Loucy (cell line): ENCODE measurements around the gene NPW.

ENCODE experiments used
- H2AFZ ChIP-seq: fragments of 200-600 bp; sonication (generic); 2 replicates; pipeline ENCODE4 v1.6.0; 2016; ENCODE audit warnings: antibody characterized with exemption, mild to moderate bottlenecking, low read length, moderate library complexity
- H3F3A ChIP-seq: fragments of 200-600 bp; 2 replicates; pipeline ENCODE4 v1.6.0; 2016; ENCODE audit warnings: antibody characterized with exemption, low read depth, mild to moderate bottlenecking
- H3K27me3 ChIP-seq: fragments of 200-600 bp; sonication (generic); 2 replicates; pipeline ENCODE4 v1.6.1; 2014; ENCODE audit warnings: low read length, mild to moderate bottlenecking; ENCODE audit not compliant: insufficient read depth, poor library complexity, severe bottlenecking
- H3K36me3 ChIP-seq: fragments of 200-600 bp; sonication (generic); 2 replicates; pipeline ENCODE4 v1.6.1; 2016; ENCODE audit warnings: low read length; ENCODE audit not compliant: insufficient read depth
- H3K4me1 ChIP-seq: fragments of 200-600 bp; sonication (generic); 2 replicates; pipeline ENCODE4 v1.5.1; 2014; ENCODE audit warnings: low read length, mild to moderate bottlenecking; ENCODE audit not compliant: insufficient read depth, poor library complexity, severe bottlenecking
- H3K4me2 ChIP-seq: fragments of 200-600 bp; sonication (generic); 2 replicates; pipeline ENCODE4 v1.6.0; 2014; ENCODE audit warnings: antibody characterized with exemption, low read length, low read depth, mild to moderate bottlenecking; ENCODE audit not compliant: poor library complexity, severe bottlenecking
- H3K4me3 ChIP-seq: fragments of 200-600 bp; sonication (generic); 2 replicates; pipeline ENCODE4 v1.5.1; 2014; ENCODE audit warnings: low read length, mild to moderate bottlenecking, mixed read lengths; ENCODE audit not compliant: poor library complexity, severe bottlenecking
- H3K79me2 ChIP-seq: fragments of 200-600 bp; sonication (generic); 2 replicates; pipeline ENCODE4 v1.6.1; 2014; ENCODE audit warnings: low read length; ENCODE audit not compliant: insufficient read depth
- H3K9ac ChIP-seq: fragments of 200-600 bp; sonication (generic); 2 replicates; pipeline ENCODE4 v1.6.0; 2014; ENCODE audit warnings: mild to moderate bottlenecking, low read depth, low read length, moderate library complexity; ENCODE audit not compliant: poor library complexity, severe bottlenecking
- H3K9me2 ChIP-seq: fragments of 200-600 bp; sonication (generic); replicated peaks from 2 replicates; pipeline ENCODE4 v1.6.1; 2016; ENCODE audit warnings: low read depth, low read length, mixed read lengths
- H3K9me3 ChIP-seq: fragments of 200-600 bp; sonication (generic); 2 replicates; pipeline ENCODE4 v1.6.1; 2014; ENCODE audit warnings: mild to moderate bottlenecking, antibody characterized with exemption, low read length, low read depth; ENCODE audit not compliant: insufficient read depth
- H4K20me1 ChIP-seq: fragments of 200-600 bp; sonication (generic); 2 replicates; pipeline ENCODE4 v1.6.0; 2014; ENCODE audit warnings: antibody characterized with exemption, low read length, mild to moderate bottlenecking; ENCODE audit not compliant: insufficient read depth, poor library complexity, severe bottlenecking
- CTCF ChIP-seq: fragments of 200-600 bp; sonication (generic); conservative IDR thresholded peaks from 2 replicates; pipeline ENCODE4 v1.5.1; 2014; ENCODE audit warnings: mild to moderate bottlenecking, antibody characterized with exemption, low read length
- EZH2phosphoT487 ChIP-seq: fragments of 200-600 bp; IDR thresholded peaks from 2 replicates; pipeline ENCODE4 v1.6.1; 2018; ENCODE audit warnings: antibody characterized with exemption, mild to moderate bottlenecking, moderate library complexity, borderline replicate concordance

Gene NPW

GRCh38 chr16:2019518-2019920 is at the start of gene NPW:
Gene NPW, plus strand, starts transcription at chr16:2019785.
- no peak within 1 kb of the TSS for H2AFZ ChIP-seq
- H3K36me3 ChIP-seq = no peaks in the 10 kb centered on the region
- no peaks in the 10 kb centered on the region for H3K79me2 ChIP-seq
- H3K9ac ChIP-seq = no peak within 1 kb of the TSS
- no peak within 1 kb of the TSS for H3K4me3 ChIP-seq
- peaks cover 10% of the 10 kb centered on the region for H3K4me1 ChIP-seq
- no peaks in the 10 kb centered on the region for H4K20me1 ChIP-seq
- no peak within 1 kb of the TSS for H3K4me2 ChIP-seq
- TF ChIP-seq CTCF = no peak
- no peak for TF ChIP-seq EZH2phosphoT487
- no peaks in the 10 kb centered on the region for H3K27me3 ChIP-seq
- no peaks in the 10 kb centered on the region for H3K9me3 ChIP-seq
- no peaks in the 10 kb centered on the region for H3F3A ChIP-seq
- H3K9me2 ChIP-seq = no peaks in the 10 kb centered on the region

- Histone ChIP-seq H2AFZ (peak within 1 kb of the TSS; percentile 77; the same call in 1 of the 2 replicates), H3K36me3 (no peaks in the 10 kb centered on the region), H4K20me1 (no peaks in the 10 kb centered on the region), H3K9me2 (no peaks in the 10 kb centered on the region), H3K27me3 (no peaks in the 10 kb centered on the region), H3F3A (peaks cover 2% of the 10 kb centered on the region; the same call in 1 of the 2 replicates), H3K4me1 (no peaks in the 10 kb centered on the region), H3K4me2 (peak within 1 kb of the TSS; percentile 85), H3K4me3 (peak within 1 kb of the TSS; percentile 91), H3K9me3 (no peaks in the 10 kb centered on the region), H3K9ac (peak within 1 kb of the TSS; percentile 94), H3K79me2 (peaks cover 22% of the 10 kb centered on the region; the same call in 1 of the 2 replicates)
- TF ChIP-seq CTCF = no peak
- TF ChIP-seq EZH2phosphoT487 = no peak
These were observed 47.6 kb upstream of the NPW start, which contains the start of gene TBL3 for GRCh38 chr16:1971796-1972489. Gene TBL3, plus strand, starts transcription at chr16:1972053. Its CDS starts 112 bp downstream, at chr16:1972165.

- Histone ChIP-seq H3K4me3 (peak overlapping the region; percentile 91), H3F3A (peaks cover 2% of the 10 kb centered on the region; the same call in 1 of the 2 replicates), H3K4me1 (no peaks in the 10 kb centered on the region), H3K9me3 (no peaks in the 10 kb centered on the region), H3K79me2 (peaks cover 22% of the 10 kb centered on the region; the same call in 1 of the 2 replicates), H4K20me1 (no peaks in the 10 kb centered on the region), H3K36me3 (no peaks in the 10 kb centered on the region), H3K9ac (peak overlapping the region; percentile 94), H3K4me2 (peak overlapping the region; percentile 75), H3K27me3 (no peaks in the 10 kb centered on the region), H2AFZ (no peak overlapping the region), H3K9me2 (no peaks in the 10 kb centered on the region)
- TF ChIP-seq CTCF (no peak), EZH2phosphoT487 (no peak)
These were observed 47.1 kb upstream of the NPW start for GRCh38 chr16:1972490-1972877.
